Fibroblast of skin of scalp (primary cell): ENCODE results near the gene FLNB.
A peak's percentile ranks its signal among the peaks of the same experiment; 100 is the strongest.
"Not testable (repeated sequence)": the region's sequence is repeated elsewhere in the genome, so short reads cannot be mapped to it uniquely, and the experiment has no call there.

Experiments
- DNase-seq: peaks from one replicate; pipeline ENCODE4 v3.0.0-alpha.2; 2013

The FLNB gene

DNA sequence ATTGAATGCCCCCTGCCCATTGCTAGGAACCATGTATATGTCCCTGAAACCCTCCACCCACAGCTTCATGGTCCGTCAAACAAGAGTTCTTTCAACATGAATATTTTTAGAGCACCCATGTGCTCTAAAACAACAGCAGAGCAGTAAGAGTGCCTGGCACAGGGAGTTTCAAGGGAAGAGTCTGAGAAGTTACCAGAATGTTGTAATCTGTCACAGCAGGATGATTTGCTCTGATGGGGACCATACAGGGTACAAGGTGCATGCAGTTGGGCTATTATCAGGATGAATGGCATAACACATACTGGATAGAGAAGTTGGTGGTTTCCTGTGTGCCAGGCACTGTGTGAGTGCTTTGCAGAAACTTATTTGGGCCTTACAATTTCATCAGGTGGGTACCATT lies 27.8 kb upstream of the FLNB start:
- no peak for DNase-seq

GRCh38 chr3:57981483-57982087 lies 26.6 kb upstream of the FLNB start:
- no peak for DNase-seq

GRCh38 chr3:57982561-57983243 lies 25.5 kb upstream of the FLNB start:
- DNase-seq, result no peak

GRCh38 chr3:57983734-57984518 lies 24.3 kb upstream of the FLNB start:
- DNase-seq, result peak; percentile 90

DNA sequence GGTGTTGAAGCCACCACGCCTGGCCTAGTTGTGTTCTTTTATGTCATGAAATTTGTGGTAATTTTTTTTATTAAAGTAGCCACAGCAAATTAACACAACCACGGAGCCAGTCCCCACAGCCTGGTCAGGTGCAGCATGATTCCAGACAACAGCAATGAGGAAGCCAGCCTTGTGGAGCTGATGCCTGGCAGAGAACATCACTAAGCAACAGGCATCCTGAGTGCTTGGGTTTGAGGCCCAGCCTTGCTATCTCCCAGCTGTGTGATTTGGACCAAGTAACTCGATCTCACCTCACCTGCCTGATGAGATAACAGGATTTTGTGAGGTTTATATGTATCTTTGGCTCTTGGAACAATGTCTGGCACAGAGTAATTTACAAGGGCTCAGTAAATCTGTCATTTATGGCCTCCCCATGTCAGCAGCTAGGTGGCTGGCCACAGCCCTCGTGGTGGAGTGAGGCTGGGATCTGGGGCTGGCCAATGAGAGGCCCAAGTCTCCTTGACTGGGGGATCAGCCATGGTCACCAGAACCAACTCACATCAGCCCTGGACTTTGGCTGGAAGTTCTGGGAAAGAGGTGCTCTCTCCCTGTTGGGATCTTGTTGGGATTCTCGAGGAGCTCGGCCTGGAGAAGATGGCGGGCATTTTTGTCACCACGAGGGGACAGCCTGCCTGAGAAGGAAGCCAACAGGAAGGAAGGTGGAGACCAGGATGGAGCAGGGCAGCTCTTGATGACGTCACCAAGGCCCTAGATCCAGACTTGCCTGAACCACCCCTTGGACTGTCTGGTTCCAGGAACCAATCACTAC lies 22.8 kb upstream of the FLNB start:
- DNase-seq, result no peak

DNA sequence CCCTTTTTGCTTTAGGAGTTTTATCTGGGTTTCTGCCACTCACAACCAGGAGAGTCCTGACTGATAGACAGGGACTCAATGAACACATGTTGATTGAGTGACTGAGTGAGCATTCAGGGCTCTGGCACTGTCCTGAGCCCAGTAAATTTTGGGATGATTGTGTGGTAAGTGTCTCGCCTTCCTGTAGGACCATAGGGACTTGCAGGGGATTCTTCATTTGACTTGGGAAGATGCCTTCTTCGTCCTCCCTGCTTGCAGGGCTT lies 22.3 kb upstream of the FLNB start:
- DNase-seq, result no peak

GRCh38 chr3:57986261-57986660 lies 22.0 kb upstream of the FLNB start:
- no peak for DNase-seq

GRCh38 chr3:57989198-57989597 lies 19.0 kb upstream of the FLNB start:
- not testable (repeated sequence) for DNase-seq

DNA sequence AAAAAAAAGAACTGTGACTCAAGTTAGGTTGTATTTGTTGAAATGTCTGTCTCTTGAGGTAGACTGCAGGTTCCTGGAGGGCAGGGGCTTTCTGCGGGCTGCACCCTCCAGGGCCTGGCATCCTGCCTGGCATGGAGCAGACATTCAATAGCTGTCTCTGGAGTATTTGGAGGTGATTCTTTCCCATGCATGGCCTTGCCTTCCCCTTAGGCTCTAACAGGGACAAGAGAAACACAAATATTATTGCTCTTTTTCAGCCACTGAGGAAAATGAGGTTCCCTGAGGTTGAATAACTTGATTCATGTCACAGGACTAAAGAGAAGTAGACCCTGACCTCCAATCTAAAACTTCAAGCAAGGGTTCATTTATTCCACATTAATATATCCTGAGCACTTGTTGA lies 18.6 kb upstream of the FLNB start:
- DNase-seq, result no peak

GRCh38 chr3:57992452-57993213 lies 15.6 kb upstream of the FLNB start:
- no peak for DNase-seq

DNA sequence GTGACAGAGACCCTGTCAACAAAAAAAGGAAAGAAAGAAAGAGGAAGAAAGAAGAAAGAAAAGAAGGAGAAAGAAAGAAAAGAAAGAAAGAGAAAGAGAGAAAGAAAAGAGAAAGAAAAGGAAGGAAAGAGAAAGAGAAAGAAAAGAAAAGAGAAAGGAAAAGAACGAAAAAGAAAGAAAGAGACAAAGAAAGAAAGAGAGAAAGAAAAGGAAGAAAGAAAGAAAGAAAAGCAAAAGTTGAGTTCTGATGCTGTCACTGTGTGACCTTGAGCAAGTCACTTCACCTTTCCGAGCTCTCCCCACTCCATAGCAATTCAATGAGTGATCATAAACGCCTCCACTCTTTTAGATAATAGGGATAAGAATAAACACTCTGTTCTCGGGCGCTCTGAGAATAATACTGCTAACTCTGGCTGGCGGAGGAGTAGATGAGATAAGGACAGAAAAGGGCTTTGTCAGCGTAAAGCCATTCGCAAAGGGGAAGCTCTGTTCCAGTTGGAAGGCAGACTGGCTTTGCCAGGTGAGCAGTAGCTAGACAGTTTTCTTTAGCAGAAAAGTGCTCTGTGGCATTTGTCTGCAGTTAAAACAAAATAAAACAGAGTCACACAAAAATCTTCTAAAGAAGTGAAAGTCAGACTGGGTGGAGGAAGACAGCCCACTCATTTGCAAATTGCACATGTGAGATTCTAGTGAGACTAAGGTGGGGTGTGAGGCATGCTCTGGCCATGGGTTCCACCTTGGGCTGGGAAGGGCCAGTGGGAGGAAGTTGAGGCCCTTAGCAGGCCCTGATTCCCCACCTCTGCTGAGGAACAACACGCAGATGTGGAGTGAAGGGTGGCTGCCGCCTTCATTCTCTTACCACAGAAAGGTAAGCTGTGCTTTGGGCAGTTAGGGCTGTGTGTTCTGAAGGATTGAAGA lies 9.6 kb upstream of the FLNB start:
- DNase-seq, result no peak

DNA sequence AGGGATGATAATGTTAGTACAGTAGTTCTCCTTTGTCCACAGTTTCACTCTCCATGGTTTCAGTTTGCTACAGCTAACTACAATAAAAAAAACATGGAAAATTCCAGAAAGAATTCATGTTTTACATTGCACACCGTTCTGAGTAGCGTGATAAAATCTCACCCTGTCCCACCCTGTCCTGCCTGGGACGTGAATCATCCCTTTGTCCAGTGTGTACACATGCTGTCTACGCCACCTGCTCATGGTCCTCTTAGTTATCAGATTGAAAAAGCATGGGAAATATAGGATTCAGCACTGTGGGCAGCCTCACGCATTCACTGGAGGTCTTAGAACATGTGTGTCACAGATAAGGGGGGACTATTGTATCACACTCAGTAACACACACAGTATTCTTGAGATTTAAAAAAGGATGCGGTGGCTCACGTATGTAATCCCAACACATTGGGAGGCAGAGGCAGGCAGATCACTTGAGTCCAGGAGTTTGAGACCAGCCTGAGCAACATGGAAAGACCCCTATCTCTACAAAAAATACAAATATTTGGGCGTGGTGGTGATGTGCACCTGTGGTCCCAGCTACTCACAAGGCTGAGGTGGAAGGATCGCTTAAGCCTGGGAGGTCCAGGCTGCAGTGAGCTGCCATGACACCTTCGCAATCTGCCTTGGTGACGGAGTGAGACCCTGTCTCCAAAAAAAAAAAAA lies 8.7 kb upstream of the FLNB start:
- no peak for DNase-seq

- DNase-seq, result no peak
Measured at GRCh38 chr3:58000306-58001085, 7.7 kb upstream of the FLNB start.

DNA sequence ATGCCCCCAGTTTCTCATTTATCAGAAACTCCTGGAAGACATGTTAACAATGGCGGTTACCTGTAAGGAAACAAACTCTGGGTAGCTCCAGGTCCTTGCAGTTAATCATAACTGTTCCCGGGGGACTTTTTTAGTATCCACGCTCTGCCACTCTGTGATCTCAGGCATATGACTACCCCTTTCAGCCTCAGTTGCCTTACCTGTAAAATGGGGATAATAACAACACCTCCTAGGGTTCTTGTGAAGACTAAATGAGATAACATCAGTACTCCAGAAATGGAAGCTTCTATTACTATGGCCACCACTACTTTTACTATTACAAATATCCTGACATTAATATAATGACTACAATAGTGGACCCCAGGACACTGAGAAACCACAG lies 7.1 kb upstream of the FLNB start:
- DNase-seq, result no peak

- no peak for DNase-seq
Measured at GRCh38 chr3:58001979-58002378, 6.2 kb upstream of the FLNB start.

DNA sequence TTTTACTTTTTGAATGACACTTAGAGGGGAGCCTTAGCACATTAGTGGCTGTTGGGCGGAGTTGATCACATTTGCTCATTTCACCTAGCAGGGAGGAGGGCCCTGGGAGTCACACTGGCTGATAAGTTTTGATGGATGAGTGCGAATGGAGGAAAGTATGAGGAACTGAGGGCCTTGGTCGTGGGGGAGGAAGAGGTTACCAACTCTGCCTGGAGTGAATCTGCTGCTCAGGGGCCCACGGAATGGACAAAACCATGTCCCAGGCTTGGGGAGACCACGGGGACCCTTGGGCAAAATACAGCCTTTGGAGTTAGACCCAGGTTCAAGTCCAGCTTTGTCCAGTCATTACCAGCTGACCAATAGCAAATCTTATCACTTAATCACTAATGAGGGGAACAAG lies 5.1 kb upstream of the FLNB start:
- DNase-seq, result no peak

DNA sequence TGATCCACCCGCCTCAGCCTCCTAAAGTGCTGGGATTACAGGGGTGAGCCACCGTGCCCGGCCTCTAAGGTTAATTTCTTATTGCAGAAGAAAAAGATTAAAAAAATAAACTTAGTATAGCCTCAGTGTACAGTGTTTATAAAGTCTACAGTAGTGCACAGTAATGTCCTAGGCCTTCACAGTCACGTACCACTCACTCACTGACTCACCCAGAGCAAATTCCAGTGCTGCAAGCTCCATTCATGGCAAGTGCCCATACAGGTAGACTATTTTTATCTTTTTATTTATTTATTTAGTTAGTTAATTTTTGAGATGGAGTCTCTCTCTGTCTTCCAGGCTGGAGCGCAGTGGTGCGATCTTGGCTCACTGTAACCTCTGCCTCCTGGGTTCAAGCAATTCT lies 3.2 kb upstream of the FLNB start:
- DNase-seq, result peak; percentile 48

DNA sequence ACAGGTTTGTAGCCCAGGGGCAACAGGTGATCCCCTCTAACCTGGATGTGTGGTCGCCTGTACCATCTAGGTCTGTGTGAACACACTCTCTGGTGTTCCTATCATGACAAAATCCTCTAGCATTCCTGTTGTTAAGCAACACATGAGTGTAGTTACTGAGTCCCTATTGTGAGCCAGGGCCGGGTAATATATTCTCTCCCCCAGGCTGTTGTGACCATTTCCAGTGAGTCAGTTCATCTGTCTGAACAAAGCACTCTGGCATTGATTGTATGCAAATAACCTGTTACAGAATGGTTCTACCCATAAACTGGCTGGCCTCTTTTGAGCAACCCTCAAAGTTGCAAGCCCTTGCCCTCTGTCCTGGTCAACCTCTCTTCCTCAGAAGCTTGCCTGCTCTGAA lies 2.6 kb upstream of the FLNB start:
- peak; percentile 33 for DNase-seq

DNA sequence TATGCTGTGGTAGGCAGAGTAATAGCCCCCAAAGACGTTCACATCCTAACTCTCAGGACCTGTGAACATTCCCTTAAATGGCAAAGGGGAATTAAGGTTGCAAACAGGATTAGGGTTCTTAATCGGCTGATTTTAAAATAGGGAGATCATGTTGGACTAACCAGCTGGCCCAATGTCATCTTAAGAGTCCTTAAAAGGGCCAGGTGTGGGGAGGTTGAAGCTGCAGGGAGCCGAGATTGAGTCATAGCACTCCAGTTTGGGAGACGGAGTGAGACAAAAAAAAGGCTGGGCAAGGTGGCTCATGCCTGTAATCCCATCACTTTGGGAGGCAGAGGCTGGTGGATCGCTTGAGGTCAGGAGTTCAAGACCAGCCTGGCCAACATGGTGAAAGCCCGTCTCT lies 1.6 kb upstream of the FLNB start:
- no peak for DNase-seq
